ENCODE results near the gene CACNA1C. TPM values are rescaled to one million over a fixed set of nuclear protein-coding genes. Genes with fewer than 3 reads are reported as not detected.

CACNA1C gene
- polyA plus RNA-seq, 1 of the 3 experiments (the other 2 are of a cell fraction): 1.5 TPM

DNA sequence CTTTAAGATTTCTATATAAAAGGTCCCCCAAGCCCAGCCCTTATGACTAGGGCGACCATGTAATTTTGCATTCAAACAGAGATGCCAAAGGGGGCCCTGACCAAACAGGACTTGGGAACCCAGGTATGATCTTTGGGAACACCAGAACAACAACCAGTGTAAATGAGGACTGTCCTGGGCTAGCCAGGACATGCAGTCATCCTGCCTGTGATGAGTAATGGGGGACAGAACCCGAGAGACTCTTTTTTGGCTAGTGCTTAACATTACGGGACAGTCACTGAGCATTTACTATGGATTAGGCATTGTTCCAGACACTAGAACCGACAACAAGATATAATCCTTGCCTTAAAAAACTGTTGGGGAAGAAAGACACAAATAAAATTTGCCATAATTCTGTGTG, 337.3 kb downstream of the CACNA1C start (continued):
- no peak for TF ChIP-seq GABPA (IDR thresholded peaks at IDR 0.05; ENCODE audit: low read depth)

DNA sequence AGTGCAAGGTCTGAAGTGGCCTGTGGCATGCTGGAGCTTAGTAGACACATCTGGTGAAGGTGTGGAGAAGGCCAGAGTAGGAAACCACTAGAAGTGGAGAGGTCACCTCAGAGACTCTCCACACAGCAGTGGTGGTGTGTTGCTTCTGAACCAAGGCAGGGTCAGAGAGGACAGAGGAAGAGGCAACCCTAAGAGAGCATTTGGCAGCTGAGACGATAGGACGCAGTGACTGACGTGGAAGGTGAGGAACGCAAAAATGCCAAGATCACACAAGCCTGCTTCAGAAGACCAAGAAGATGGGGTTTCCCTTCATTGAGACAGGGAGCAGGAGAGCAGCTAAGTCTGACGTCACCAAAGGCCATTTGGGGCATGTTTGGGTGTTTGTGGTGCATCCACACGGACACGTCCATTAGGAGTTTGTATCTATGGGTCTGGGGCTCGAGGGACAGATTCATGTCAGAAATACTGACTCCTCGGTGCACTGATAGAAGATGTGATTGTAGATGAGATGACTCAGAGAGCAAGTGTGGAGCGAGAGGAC, 338.1 kb downstream of the CACNA1C start:
- H3K4me1 ChIP-seq (ENCODE audit: control insufficient read depth in 1 of 2, insufficient read depth in 2 of 2, low read depth in 1 of 2, low read length in 1 of 2): peaks cover 2 to 9% of the 10 kb centered on the region in 2 experiments; a peak in 1 of 4 replicates
- H3K9ac ChIP-seq: no peak overlapping the region
- H4K20me1 ChIP-seq (ENCODE audit: insufficient read depth): no peaks in the 10 kb centered on the region
- H3K36me3 ChIP-seq (replicated peaks in 1 of 2; ENCODE audit: control insufficient read depth in 1 of 2, insufficient read depth in 2 of 2, low read length in 1 of 2): no peaks in the 10 kb centered on the region
- no peaks in the 10 kb centered on the region for H3K9me2 ChIP-seq
- ChIA-PET CTCF (interaction anchor here (1.0 to 5.7 kb wide), 3 partner anchors 9 to 192 kb away, joined by 3 to 31 read pairs (median 7); no protein-coding TSS in a partner anchor), POLR2A (no interaction called here)
- no peaks in the 10 kb centered on the region for H3K79me2 ChIP-seq (ENCODE audit: insufficient read depth)
- no peak overlapping the region for H2AFZ ChIP-seq (ENCODE audit: low read depth)
- H3K9me3 ChIP-seq: no peaks in the 10 kb centered on the region
- no peaks in the 10 kb centered on the region for H3F3A ChIP-seq (replicated peaks; ENCODE audit: insufficient read depth)
- no peak overlapping the region for H3K27ac ChIP-seq (ENCODE audit: low read depth in 2 of 2, low read length in 1 of 2)
- H3K27me3 ChIP-seq (ENCODE audit: insufficient read depth): no peaks in the 10 kb centered on the region
- TF ChIP-seq FOXJ3 (CRISPR knock-in tag; IDR thresholded peaks at IDR 0.05) (no peak), EP300 (IDR thresholded peaks at IDR 0.05; ENCODE audit: borderline replicate concordance in 1 of 2, low read depth in 1 of 2, low read length in 1 of 2) (no peak)
- TF ChIP-seq, protein P1, sequence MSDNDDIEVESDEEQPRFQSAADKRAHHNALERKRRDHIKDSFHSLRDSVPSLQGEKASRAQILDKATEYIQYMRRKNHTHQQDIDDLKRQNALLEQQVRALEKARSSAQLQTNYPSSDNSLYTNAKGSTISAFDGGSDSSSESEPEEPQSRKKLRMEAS (IDR thresholded peaks at IDR 0.05; ENCODE audit: low read depth): no peak
- DNase-seq: no peak
- 67% methylated on average over 10 of the region's 10 CpGs for WGBS (ENCODE audit: low lambda C conversion rate)
- no peak overlapping the region for H3K4me2 ChIP-seq
- H3K4me3 ChIP-seq (ENCODE audit: low read depth in 2 of 2, low read length in 1 of 2): no peak overlapping the region

- CTCF ChIA-PET: interaction anchor here (1.1 to 5.7 kb wide), 4 partner anchors 11 to 191 kb away, joined by 5 to 31 read pairs (median 18); no protein-coding TSS in a partner anchor
- no peaks in the 10 kb centered on the region for H3K9me2 ChIP-seq
- H3K9ac ChIP-seq: no peak overlapping the region
- H2AFZ ChIP-seq (ENCODE audit: low read depth): no peak overlapping the region
- no peaks in the 10 kb centered on the region for H3F3A ChIP-seq (replicated peaks; ENCODE audit: insufficient read depth)
- no peaks in the 10 kb centered on the region for H3K36me3 ChIP-seq (replicated peaks in 1 of 2; ENCODE audit: control insufficient read depth in 1 of 2, insufficient read depth in 2 of 2, low read length in 1 of 2)
- H3K79me2 ChIP-seq (ENCODE audit: insufficient read depth): no peaks in the 10 kb centered on the region
- TF ChIP-seq RXRA (IDR thresholded peaks at IDR 0.05; ENCODE audit: borderline replicate concordance, low read depth) (no peak), USF1 (IDR thresholded peaks at IDR 0.05; ENCODE audit: borderline replicate concordance, low read depth) (no peak), MXI1 (IDR thresholded peaks at IDR 0.05; ENCODE audit: low read depth, low read length) (no peak), NRF1 (IDR thresholded peaks at IDR 0.05; ENCODE audit: low read depth, low read length) (no peak)
- TF ChIP-seq, protein P1 (IDR thresholded peaks at IDR 0.05; ENCODE audit: low read depth): no peak
- TF ChIP-seq, protein P2, sequence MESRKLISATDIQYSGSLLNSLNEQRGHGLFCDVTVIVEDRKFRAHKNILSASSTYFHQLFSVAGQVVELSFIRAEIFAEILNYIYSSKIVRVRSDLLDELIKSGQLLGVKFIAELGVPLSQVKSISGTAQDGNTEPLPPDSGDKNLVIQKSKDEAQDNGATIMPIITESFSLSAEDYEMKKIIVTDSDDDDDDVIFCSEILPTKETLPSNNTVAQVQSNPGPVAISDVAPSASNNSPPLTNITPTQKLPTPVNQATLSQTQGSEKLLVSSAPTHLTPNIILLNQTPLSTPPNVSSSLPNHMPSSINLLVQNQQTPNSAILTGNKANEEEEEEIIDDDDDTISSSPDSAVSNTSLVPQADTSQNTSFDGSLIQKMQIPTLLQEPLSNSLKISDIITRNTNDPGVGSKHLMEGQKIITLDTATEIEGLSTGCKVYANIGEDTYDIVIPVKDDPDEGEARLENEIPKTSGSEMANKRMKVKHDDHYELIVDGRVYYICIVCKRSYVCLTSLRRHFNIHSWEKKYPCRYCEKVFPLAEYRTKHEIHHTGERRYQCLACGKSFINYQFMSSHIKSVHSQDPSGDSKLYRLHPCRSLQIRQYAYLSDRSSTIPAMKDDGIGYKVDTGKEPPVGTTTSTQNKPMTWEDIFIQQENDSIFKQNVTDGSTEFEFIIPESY (IDR thresholded peaks at IDR 0.05; ENCODE audit: borderline replicate concordance, low read depth): no peak
- H3K4me1 ChIP-seq (ENCODE audit: control insufficient read depth in 1 of 2, insufficient read depth in 2 of 2, low read depth in 1 of 2, low read length in 1 of 2): peaks cover 2 to 8% of the 10 kb centered on the region in 2 experiments; a peak in 1 of 4 replicates
- no peaks in the 10 kb centered on the region for H4K20me1 ChIP-seq (ENCODE audit: insufficient read depth)
- no peak overlapping the region for H3K27ac ChIP-seq (ENCODE audit: low read depth in 2 of 2, low read length in 1 of 2)
- no peaks in the 10 kb centered on the region for H3K27me3 ChIP-seq (ENCODE audit: insufficient read depth)
- H3K4me3 ChIP-seq (ENCODE audit: low read depth in 2 of 2, low read length in 1 of 2): no peak overlapping the region
- no peak overlapping the region for H3K4me2 ChIP-seq
- DNase-seq: no peak
- POLR2A ChIA-PET: no interaction called here
- WGBS (ENCODE audit: low lambda C conversion rate): 75% methylated on average over 9 of the region's 9 CpGs
- H3K9me3 ChIP-seq: no peaks in the 10 kb centered on the region
These were observed 339.0 kb downstream of the CACNA1C start for GRCh38 chr12:2391740-2392331.
